Activated CD4-positive, alpha-beta memory T cell treated with anti-CD3 and anti-CD28 coated beads, Interleukin-2, amount 10 ng/mL, durations not matched to agents 7 days and 5 days (primary cell): ENCODE results near the gene CYBC1. TPM values are rescaled to one million over a fixed set of nuclear protein-coding genes. Genes with fewer than 3 reads are reported as not detected.

Experiments
- CTCF ChIA-PET: fragments of 350-600 bp; sonication (Branson Sonifier 250); formaldehyde crosslinking; loops from one replicate; lab custom pipeline; 2021; ENCODE audit warnings: antibody characterized with exemption, inconsistent platforms; lab: Charles Lee
- POLR2A ChIA-PET: fragments of 350-600 bp; sonication (Branson Sonifier 250); formaldehyde crosslinking; loops from one replicate; lab custom pipeline; 2021; ENCODE audit warnings: antibody characterized with exemption; lab: Charles Lee
- DNase-seq: peaks from one replicate; pipeline ENCODE4 v3.0.0-alpha.2; 2020
- H3K27ac Mint-ChIP-seq: one replicate; pipeline ENCODE4 v1.8.0; 2021; ENCODE audit warnings: mild to moderate bottlenecking, mixed read lengths
- H3K27me3 Mint-ChIP-seq: one replicate; pipeline ENCODE4 v1.8.0; 2021; ENCODE audit warnings: mixed read lengths
- H3K36me3 Mint-ChIP-seq: one replicate; pipeline ENCODE4 v1.8.0; 2021; ENCODE audit warnings: low read depth, mixed read lengths
- H3K4me1 Mint-ChIP-seq: one replicate; pipeline ENCODE4 v1.8.0; 2021; ENCODE audit warnings: mixed read lengths
- H3K4me3 Mint-ChIP-seq: one replicate; pipeline ENCODE4 v1.8.0; 2021; ENCODE audit warnings: mild to moderate bottlenecking, mixed read lengths
- H3K9me3 Mint-ChIP-seq: one replicate; pipeline ENCODE4 v1.8.0; 2021; ENCODE audit warnings: mixed read lengths
- total RNA-seq, 2 experiments: library from RNA; stranded (reverse); gene quantifications; one replicate each; pipeline ENCODE4 v1.2.3, GENCODE V29; 2021

CYBC1 gene
- total RNA-seq, 2 experiments from 2014 or later = 308 to 313 TPM

- H3K36me3 Mint-ChIP-seq = peaks cover 43% of the 10 kb centered on the region
- no peaks in the 10 kb centered on the region for H3K9me3 Mint-ChIP-seq
- DNase-seq = no peak
- H3K27me3 Mint-ChIP-seq = no peaks in the 10 kb centered on the region
- no peak overlapping the region for H3K4me3 Mint-ChIP-seq
- POLR2A ChIA-PET = interaction anchor here (1.0 kb wide), 1 partner anchor 12 kb away, joined by 3 read pairs; no protein-coding TSS in a partner anchor
- no peak overlapping the region for H3K27ac Mint-ChIP-seq
- H3K4me1 Mint-ChIP-seq = peaks cover 26% of the 10 kb centered on the region
- CTCF ChIA-PET = no interaction called here
Measured at GRCh38 chr17:82444941-82445521, 5.5 kb downstream of the CYBC1 start.

- H3K36me3 Mint-ChIP-seq = peaks cover 37% of the 10 kb centered on the region
- no peak overlapping the region for H3K4me3 Mint-ChIP-seq
- no peak overlapping the region for H3K27ac Mint-ChIP-seq
- DNase-seq = no peak
- POLR2A ChIA-PET = interaction anchor here (1.0 kb wide), 1 partner anchor 13 kb away, joined by 3 read pairs; no protein-coding TSS in a partner anchor
- no peaks in the 10 kb centered on the region for H3K27me3 Mint-ChIP-seq
- H3K4me1 Mint-ChIP-seq = peaks cover 26% of the 10 kb centered on the region
- CTCF ChIA-PET = no interaction called here
- H3K9me3 Mint-ChIP-seq = no peaks in the 10 kb centered on the region
Measured at GRCh38 chr17:82444284-82444893, 6.2 kb downstream of the CYBC1 start.

GRCh38 chr17:82443465-82444283 is 6.9 kb downstream of the CYBC1 start:
- CTCF ChIA-PET = no interaction called here
- DNase-seq = no peak
- Mint-ChIP-seq H3K27me3 (no peaks in the 10 kb centered on the region), H3K36me3 (peaks cover 32% of the 10 kb centered on the region), H3K4me1 (peaks cover 22% of the 10 kb centered on the region), H3K9me3 (no peaks in the 10 kb centered on the region), H3K27ac (no peak overlapping the region), H3K4me3 (no peak overlapping the region)
- POLR2A ChIA-PET = interaction anchor here (1.0 kb wide), 1 partner anchor 14 kb away, joined by 3 read pairs; no protein-coding TSS in a partner anchor

- H3K36me3 Mint-ChIP-seq = peaks cover 33% of the 10 kb centered on the region
- POLR2A ChIA-PET = interaction anchor here (0.8 to 1.6 kb wide), 3 partner anchors 15 to 24 kb away, joined by 3 to 4 read pairs (median 3); partner anchors contain the start of gene NARF
- peaks cover 19% of the 10 kb centered on the region for H3K4me1 Mint-ChIP-seq
- H3K27ac Mint-ChIP-seq = no peak overlapping the region
- no peaks in the 10 kb centered on the region for H3K27me3 Mint-ChIP-seq
- no peak overlapping the region for H3K4me3 Mint-ChIP-seq
- DNase-seq = no peak
- H3K9me3 Mint-ChIP-seq = no peaks in the 10 kb centered on the region
- CTCF ChIA-PET = no interaction called here
Measured at GRCh38 chr17:82442643-82443464, 7.7 kb downstream of the CYBC1 start.

- Mint-ChIP-seq H3K4me1 (peaks cover 12% of the 10 kb centered on the region), H3K9me3 (no peaks in the 10 kb centered on the region), H3K4me3 (no peak overlapping the region), H3K36me3 (peaks cover 34% of the 10 kb centered on the region), H3K27me3 (no peaks in the 10 kb centered on the region), H3K27ac (no peak overlapping the region)
- POLR2A ChIA-PET = interaction anchor here (0.8 to 1.6 kb wide), 3 partner anchors 16 to 23 kb away, joined by 3 to 4 read pairs (median 3); partner anchors contain the start of gene NARF
- DNase-seq = no peak
- CTCF ChIA-PET = no interaction called here
Measured at GRCh38 chr17:82441691-82442487, 8.7 kb downstream of the CYBC1 start.

- ChIA-PET CTCF (no interaction called here), POLR2A (interaction anchor here (1.1 to 1.6 kb wide), 2 partner anchors 8 to 22 kb away, joined by 3 to 4 read pairs; no protein-coding TSS in a partner anchor)
- H3K4me3 Mint-ChIP-seq = no peak overlapping the region
Measured at GRCh38 chr17:82440991-82441627, 9.4 kb downstream of the CYBC1 start.

GRCh38 chr17:82440469-82440981 is 10.0 kb downstream of the CYBC1 start:
- ChIA-PET POLR2A (interaction anchor here (1.1 kb wide), 1 partner anchor 9 kb away, joined by 4 read pairs; no protein-coding TSS in a partner anchor), CTCF (no interaction called here)
- no peak for DNase-seq
- no peaks in the 10 kb centered on the region for H3K9me3 Mint-ChIP-seq
- H3K4me1 Mint-ChIP-seq = no peaks in the 10 kb centered on the region
- H3K36me3 Mint-ChIP-seq = peaks cover 21% of the 10 kb centered on the region
- no peak overlapping the region for H3K4me3 Mint-ChIP-seq
- H3K27ac Mint-ChIP-seq = no peak overlapping the region
- no peaks in the 10 kb centered on the region for H3K27me3 Mint-ChIP-seq

More at GRCh38 chr17:82440991-82441627, 9.4 kb downstream of the CYBC1 start:
- Mint-ChIP-seq H3K9me3 (no peaks in the 10 kb centered on the region), H3K27me3 (no peaks in the 10 kb centered on the region), H3K27ac (no peak overlapping the region), H3K36me3 (peaks cover 26% of the 10 kb centered on the region), H3K4me1 (peaks cover 5% of the 10 kb centered on the region)
- no peak for DNase-seq

- ChIA-PET CTCF (no interaction called here), POLR2A (interaction anchor here (1.1 kb wide), 1 partner anchor 9 kb away, joined by 4 read pairs; no protein-coding TSS in a partner anchor)
- Mint-ChIP-seq H3K27me3 (no peaks in the 10 kb centered on the region), H3K27ac (no peak overlapping the region), H3K4me1 (peaks cover 4% of the 10 kb centered on the region), H3K9me3 (no peaks in the 10 kb centered on the region), H3K4me3 (no peak overlapping the region), H3K36me3 (peaks cover 21% of the 10 kb centered on the region)
- no peak for DNase-seq
Measured at GRCh38 chr17:82439829-82440365, 10.7 kb downstream of the CYBC1 start.

GRCh38 chr17:82439194-82439828 is 11.2 kb downstream of the CYBC1 start:
- H3K4me3 Mint-ChIP-seq = no peak overlapping the region
- CTCF ChIA-PET = no interaction called here
- POLR2A ChIA-PET = interaction anchor here (1.3 to 2.6 kb wide), 3 partner anchors 10 to 47 kb away, joined by 4 to 12 read pairs (median 10); no protein-coding TSS in a partner anchor
- H3K27ac Mint-ChIP-seq = no peak overlapping the region
- DNase-seq = no peak
- peaks cover 18% of the 10 kb centered on the region for H3K36me3 Mint-ChIP-seq
- H3K9me3 Mint-ChIP-seq = no peaks in the 10 kb centered on the region
- H3K27me3 Mint-ChIP-seq = no peaks in the 10 kb centered on the region
- peaks cover 8% of the 10 kb centered on the region for H3K4me1 Mint-ChIP-seq

GRCh38 chr17:82438401-82439193 is 12.0 kb downstream of the CYBC1 start:
- POLR2A ChIA-PET = interaction anchor here (1.2 to 2.6 kb wide), 4 partner anchors 11 to 60 kb away, joined by 3 to 12 read pairs (median 7); no protein-coding TSS in a partner anchor

More at GRCh38 chr17:82438401-82439193, 12.0 kb downstream of the CYBC1 start:
- Mint-ChIP-seq H3K27me3 (no peaks in the 10 kb centered on the region), H3K9me3 (no peaks in the 10 kb centered on the region), H3K27ac (no peak overlapping the region), H3K4me3 (no peak overlapping the region), H3K4me1 (peaks cover 13% of the 10 kb centered on the region), H3K36me3 (peaks cover 20% of the 10 kb centered on the region)
- DNase-seq = no peak
- CTCF ChIA-PET = interaction anchor here (0.6 kb wide), 1 partner anchor 97 kb away, joined by 3 read pairs; no protein-coding TSS in a partner anchor
